CD14-positive monocyte (primary cell): ENCODE measurements around the gene TM4SF18. TPM values are rescaled to one million over a fixed set of nuclear protein-coding genes. Genes with fewer than 3 reads are reported as not detected.

ENCODE experiments used
- DNase-seq, 3 donors: peaks; one replicate each; pipeline ENCODE4 v3.0.0-alpha.2; 2011 to 2022
- H2AFZ ChIP-seq: 2 replicates; pipeline ENCODE4 v1.6.0; 2012; ENCODE audit warnings: mild to moderate bottlenecking, low read depth, low read length, inconsistent platforms; ENCODE audit not compliant: insufficient read depth, poor library complexity, severe bottlenecking
- H3K27ac ChIP-seq, 2 donors: 1 replicate in 1 of 2; 2 replicates in 1 of 2; pipeline ENCODE4 v1.5.1; 2012 to 2013; ENCODE audit warnings: low read length in 2 of 2, control low read depth in 1 of 2, inconsistent platforms in 1 of 2, low read depth in 1 of 2, mild to moderate bottlenecking in 1 of 2
- H3K27me3 ChIP-seq, 2 donors: one replicate each; pipeline versions ENCODE4 v1.6.0 to v1.6.1; 2011 to 2013; ENCODE audit warnings: low read length in 2 of 2; ENCODE audit not compliant: control insufficient read depth in 2 of 2, insufficient read depth in 2 of 2
- H3K36me3 ChIP-seq, 2 donors: replicated peaks in 1 of 2; 1 replicate in 1 of 2; 2 replicates in 1 of 2; pipeline versions ENCODE4 v1.5.1 to v1.6.1; 2012 to 2013; ENCODE audit warnings: low read length in 2 of 2, control low read depth in 1 of 2, inconsistent platforms in 1 of 2, mild to moderate bottlenecking in 1 of 2; ENCODE audit not compliant: insufficient read depth in 2 of 2, control insufficient read depth in 1 of 2
- H3K4me1 ChIP-seq, 2 donors: 1 replicate in 1 of 2; 2 replicates in 1 of 2; pipeline versions ENCODE4 v1.5.1 to v1.6.1; 2012 to 2013; ENCODE audit warnings: low read length in 2 of 2, control low read depth in 1 of 2, inconsistent platforms in 1 of 2, mild to moderate bottlenecking in 1 of 2, moderate library complexity in 1 of 2; ENCODE audit not compliant: insufficient read depth in 2 of 2, control insufficient read depth in 1 of 2
- H3K4me2 ChIP-seq: replicated peaks from 2 replicates; pipeline ENCODE3; 2012; ENCODE audit warnings: low read length, moderate library complexity, mild to moderate bottlenecking; ENCODE audit not compliant: poor library complexity, severe bottlenecking; ENCODE audit errors: extremely low read depth
- H3K4me3 ChIP-seq, 3 experiments: fragments of 200-600 bp in 1 of 3; sonication (generic) in 1 of 3; replicated peaks in 1 of 3; 1 replicate in 2 of 3; 2 replicates in 1 of 3; pipeline ENCODE4 v1.5.1; 2011 to 2013; ENCODE audit warnings: low read length in 3 of 3, mild to moderate bottlenecking in 3 of 3, control low read depth in 2 of 3, low read depth in 2 of 3, inconsistent platforms in 1 of 3, moderate library complexity in 1 of 3
- H3K79me2 ChIP-seq: 2 replicates; pipeline ENCODE4 v1.6.0; 2012; ENCODE audit warnings: mild to moderate bottlenecking, control low read depth, inconsistent platforms, low read length, moderate library complexity; ENCODE audit not compliant: insufficient read depth
- H3K9ac ChIP-seq: 2 replicates; pipeline ENCODE4 v1.6.0; 2017; ENCODE audit warnings: low read length, mild to moderate bottlenecking; ENCODE audit not compliant: insufficient read depth, poor library complexity, severe bottlenecking
- H3K9me3 ChIP-seq, 2 donors: replicated peaks in 1 of 2; 1 replicate in 1 of 2; 2 replicates in 1 of 2; pipeline versions ENCODE4 v1.5.1 to v1.6.1; 2012 to 2013; ENCODE audit warnings: low read length in 2 of 2, control low read depth in 1 of 2; ENCODE audit not compliant: control insufficient read depth in 1 of 2, insufficient read depth in 1 of 2
- H4K20me1 ChIP-seq: 2 replicates; pipeline ENCODE4 v1.6.0; 2012; ENCODE audit warnings: mild to moderate bottlenecking, low read length, control low read depth, moderate library complexity; ENCODE audit not compliant: insufficient read depth
- H3K27ac Mint-ChIP-seq, 7 donors: one replicate each; pipeline ENCODE4 v1.8.0; 2020; ENCODE audit warnings: mild to moderate bottlenecking in 7 of 7, mixed read lengths in 7 of 7, moderate library complexity in 6 of 7, inconsistent platforms in 2 of 7
- H3K27me3 Mint-ChIP-seq, 3 donors: one replicate each; pipeline ENCODE4 v1.8.0; 2021 to 2022; ENCODE audit warnings: low read depth in 3 of 3, mild to moderate bottlenecking in 3 of 3, mixed read lengths in 3 of 3, moderate library complexity in 3 of 3, inconsistent platforms in 1 of 3
- H3K36me3 Mint-ChIP-seq, 2 donors: one replicate each; pipeline ENCODE4 v1.8.0; 2020; ENCODE audit warnings: mixed read lengths in 2 of 2, inconsistent platforms in 1 of 2, mild to moderate bottlenecking in 1 of 2
- H3K4me1 Mint-ChIP-seq: one replicate; pipeline ENCODE4 v1.8.0; 2020; ENCODE audit warnings: mild to moderate bottlenecking, mixed read lengths
- H3K4me3 Mint-ChIP-seq, 2 donors: one replicate each; pipeline ENCODE4 v1.8.0; 2020; ENCODE audit warnings: mild to moderate bottlenecking in 2 of 2, mixed read lengths in 2 of 2, moderate library complexity in 1 of 2
- H3K9me3 Mint-ChIP-seq, 7 donors: one replicate each; pipeline ENCODE4 v1.8.0; 2020 to 2022; ENCODE audit warnings: mixed read lengths in 7 of 7, mild to moderate bottlenecking in 6 of 7, moderate library complexity in 6 of 7, inconsistent platforms in 2 of 7
- WGBS: methylation state at CpG from one replicate; pipeline ENCODE4 v1.1.5; 2013; ENCODE audit warnings: missing lambda C conversion rate; ENCODE audit not compliant: insufficient coverage; 5-methylcytosine and 5-hydroxymethylcytosine counted together
- intact Hi-C, 2 donors: fragments of 100-400 bp; cut with micrococcal nuclease; formaldehyde crosslinking; loops; one replicate each; pipeline versions ENCODE4 v1.15.0 to v1.15.1; 2023
- polyA plus RNA-seq, 3 donors: library from polyadenylated mRNA; depleted of rRNA in 1 of 3; unstranded in 2 of 3; stranded (reverse) in 1 of 3; fragments of 300-500 nt in 2 of 3; fragments of >200 nt in 1 of 3; fragmentation: Illumina TruSeq in 2 of 3; gene quantifications; 1 replicate in 2 of 3; 2 replicates in 1 of 3; pipeline ENCODE4 v1.2.3, GENCODE V29; 2012 to 2021
- TF ChIP-seq, protein P1 (sequence below): fragments of 200-600 bp; IDR thresholded peaks from one replicate; pipeline ENCODE4 v1.8.0; 2022; ENCODE audit warnings: antibody characterized with exemption, mild to moderate bottlenecking

The TM4SF18 gene
- polyA plus RNA-seq, 3 donors = not detected

DNA sequence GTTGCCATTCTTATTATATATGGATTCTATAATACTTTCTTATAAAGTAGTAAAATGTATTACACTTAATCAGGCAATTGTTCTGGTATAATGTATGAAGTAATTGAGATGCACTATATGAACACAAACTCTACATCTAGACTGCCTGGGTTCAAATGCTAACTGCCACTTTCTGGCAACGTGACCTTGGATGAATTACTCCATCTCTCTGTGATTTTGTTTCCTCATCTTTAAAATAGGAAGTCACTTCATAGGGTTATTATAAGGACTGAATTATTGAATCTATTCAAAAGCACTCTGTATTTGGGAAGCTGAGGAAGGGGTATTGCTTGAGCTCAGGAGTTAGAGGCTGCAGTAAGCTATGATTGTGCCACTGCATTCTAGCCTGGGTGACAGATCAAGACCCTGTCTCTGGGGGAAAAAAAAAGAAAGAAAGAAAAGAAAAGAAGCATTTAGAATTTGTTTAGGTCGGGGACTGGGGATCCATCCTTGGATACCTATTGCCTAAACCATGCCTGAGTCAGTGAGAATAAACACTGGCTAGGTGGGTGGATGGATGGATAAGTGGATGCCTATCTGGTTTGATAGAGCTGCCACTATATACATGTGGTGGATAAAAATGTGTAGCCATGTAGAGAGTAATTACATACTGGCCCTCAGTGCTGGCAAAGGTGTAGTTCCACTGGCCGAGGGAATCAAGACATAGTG, 41.5 kb upstream of the TM4SF18 start:
- Histone ChIP-seq H3K27ac (no peak overlapping the region), H3K79me2 (no peaks in the 10 kb centered on the region), H3K4me3 (no peak overlapping the region), H3K36me3 (no peaks in the 10 kb centered on the region), H4K20me1 (no peaks in the 10 kb centered on the region), H3K27me3 (no peaks in the 10 kb centered on the region), H3K9me3 (peaks cover 0 to 3% of the 10 kb centered on the region in 2 donors), H3K4me2 (no peak overlapping the region), H3K9ac (no peak overlapping the region), H3K4me1 (peaks cover 65 to 81% of the 10 kb centered on the region in 2 donors), H2AFZ (no peak overlapping the region)
- Mint-ChIP-seq H3K27ac (peak overlapping the region in 5 of 7 donors; percentile 2 to 84 (median 78)), H3K27me3 (peaks cover 0 to 4% (median 2%) of the 10 kb centered on the region in 3 donors), H3K4me3 (no peak overlapping the region), H3K36me3 (no peaks in the 10 kb centered on the region), H3K4me1 (peaks cover 63% of the 10 kb centered on the region), H3K9me3 (peaks cover 0 to 9% (median 3%) of the 10 kb centered on the region in 7 donors)
- 89% methylated on average over 2 of the region's 3 CpGs for WGBS
- TF ChIP-seq, protein P1, sequence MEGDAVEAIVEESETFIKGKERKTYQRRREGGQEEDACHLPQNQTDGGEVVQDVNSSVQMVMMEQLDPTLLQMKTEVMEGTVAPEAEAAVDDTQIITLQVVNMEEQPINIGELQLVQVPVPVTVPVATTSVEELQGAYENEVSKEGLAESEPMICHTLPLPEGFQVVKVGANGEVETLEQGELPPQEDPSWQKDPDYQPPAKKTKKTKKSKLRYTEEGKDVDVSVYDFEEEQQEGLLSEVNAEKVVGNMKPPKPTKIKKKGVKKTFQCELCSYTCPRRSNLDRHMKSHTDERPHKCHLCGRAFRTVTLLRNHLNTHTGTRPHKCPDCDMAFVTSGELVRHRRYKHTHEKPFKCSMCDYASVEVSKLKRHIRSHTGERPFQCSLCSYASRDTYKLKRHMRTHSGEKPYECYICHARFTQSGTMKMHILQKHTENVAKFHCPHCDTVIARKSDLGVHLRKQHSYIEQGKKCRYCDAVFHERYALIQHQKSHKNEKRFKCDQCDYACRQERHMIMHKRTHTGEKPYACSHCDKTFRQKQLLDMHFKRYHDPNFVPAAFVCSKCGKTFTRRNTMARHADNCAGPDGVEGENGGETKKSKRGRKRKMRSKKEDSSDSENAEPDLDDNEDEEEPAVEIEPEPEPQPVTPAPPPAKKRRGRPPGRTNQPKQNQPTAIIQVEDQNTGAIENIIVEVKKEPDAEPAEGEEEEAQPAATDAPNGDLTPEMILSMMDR = no peak
- DNase-seq = peak in 2 of 3 donors; percentile 31 to 60
- intact Hi-C loops = loop anchor here in 1 of 2 donors (10.0 kb wide), 1 partner anchor 100 kb away; the partner anchor contains the start of gene TM4SF4

DNA sequence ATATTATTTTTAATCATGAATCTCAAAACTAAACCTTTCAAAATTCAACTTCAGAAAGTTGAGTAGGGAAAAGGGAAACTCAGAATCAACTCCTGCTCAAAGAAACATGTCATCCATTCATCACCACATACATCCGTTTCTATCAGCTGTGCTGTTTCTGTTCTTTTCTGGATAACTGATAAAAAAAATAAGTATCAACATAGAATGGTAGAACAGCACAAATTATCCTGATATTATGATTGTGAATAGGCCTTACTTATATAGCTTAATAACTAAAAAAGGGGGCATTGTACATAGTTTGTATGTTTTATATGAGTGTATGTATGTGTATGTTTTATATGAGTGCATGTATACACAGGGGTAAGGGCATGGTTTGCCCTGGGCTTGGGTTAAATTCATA, 41.0 kb upstream of the TM4SF18 start:
- H3K36me3 Mint-ChIP-seq = no peaks in the 10 kb centered on the region
- H3K27ac ChIP-seq = no peak overlapping the region
- peak in 2 of 3 donors; percentile 10 to 17 for DNase-seq
- no CpG with 5 or more reads among the region's 1 CpG for WGBS
- H3K79me2 ChIP-seq = no peaks in the 10 kb centered on the region
- H3K27ac Mint-ChIP-seq = peak overlapping the region in 1 of 7 donors; percentile 25
- H3K4me3 Mint-ChIP-seq = no peak overlapping the region
- H3K4me3 ChIP-seq = no peak overlapping the region
- H3K9me3 ChIP-seq = peaks cover 0 to 3% of the 10 kb centered on the region in 2 donors
- peaks cover 66 to 81% of the 10 kb centered on the region in 2 donors for H3K4me1 ChIP-seq
- no peaks in the 10 kb centered on the region for H3K36me3 ChIP-seq
- H3K9ac ChIP-seq = no peak overlapping the region
- no peaks in the 10 kb centered on the region for H4K20me1 ChIP-seq
- peaks cover 0 to 4% (median 2%) of the 10 kb centered on the region in 3 donors for H3K27me3 Mint-ChIP-seq
- H3K4me2 ChIP-seq = no peak overlapping the region
- peaks cover 0 to 9% (median 3%) of the 10 kb centered on the region in 7 donors for H3K9me3 Mint-ChIP-seq
- no peak overlapping the region for H2AFZ ChIP-seq
- peaks cover 63% of the 10 kb centered on the region for H3K4me1 Mint-ChIP-seq
- H3K27me3 ChIP-seq = no peaks in the 10 kb centered on the region
- intact Hi-C loops = loop anchor here in 1 of 2 donors (10.0 kb wide), 1 partner anchor 100 kb away; the partner anchor contains the start of gene TM4SF4
- TF ChIP-seq, protein P1 = no peak
